GM19043 (cell line): ENCODE data around the gene NREP.

Experiments
- ATAC-seq: cut with Tn5 transposase; IDR thresholded peaks from one replicate; pipeline ENCODE4 v1.9.1; 2021; ENCODE audit warnings: low read depth; ENCODE audit not compliant: unreplicated experiment

The NREP gene, protein sequence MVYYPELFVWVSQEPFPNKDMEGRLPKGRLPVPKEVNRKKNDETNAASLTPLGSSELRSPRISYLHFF

DNA sequence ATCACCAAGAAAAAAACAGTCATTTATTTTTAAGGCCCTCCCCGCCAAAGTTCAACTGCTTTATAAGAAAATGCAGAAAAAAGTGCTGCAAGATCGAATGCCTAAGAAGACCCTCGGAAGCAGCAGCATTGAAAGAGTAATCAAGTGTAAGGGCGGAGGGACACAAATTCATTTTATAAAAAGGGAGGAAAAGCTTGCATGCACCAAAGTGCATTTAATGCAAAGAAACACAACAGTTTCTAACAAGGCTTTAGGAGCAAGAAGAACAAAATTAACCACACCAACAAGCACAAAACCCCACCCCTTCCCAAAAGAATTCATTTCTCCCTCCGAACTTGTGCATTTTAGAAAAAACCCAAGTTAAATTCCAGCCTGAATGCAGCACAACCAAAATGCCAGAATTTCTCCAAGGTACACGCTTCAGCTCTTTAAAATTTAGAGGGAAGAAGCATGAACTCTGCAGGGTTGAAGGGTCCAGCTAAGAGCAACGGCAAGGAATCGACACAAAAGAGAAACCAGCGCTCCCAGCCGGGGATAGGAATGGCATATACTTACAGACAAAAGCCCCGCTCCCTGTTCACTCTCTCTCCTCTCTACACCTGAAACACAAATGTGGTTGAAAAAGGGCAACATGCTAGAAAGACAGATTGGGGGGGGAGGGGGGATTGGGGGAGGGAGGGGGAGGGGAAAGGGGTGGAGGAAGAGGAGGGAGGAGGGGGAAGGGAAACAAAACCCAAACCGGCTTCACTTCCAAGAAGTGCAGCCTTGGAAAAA is at the start of gene NREP:
Gene NREP (minus strand): TSS at position 614 of the 774 bp plus-strand sequence. CDS start 1,422 bp downstream, outside the sequence.
- ATAC-seq: peak; percentile 11

- no peak for ATAC-seq
These were observed 49.8 kb upstream of the NREP start for GRCh38 chr5:111806753-111807152.

DNA sequence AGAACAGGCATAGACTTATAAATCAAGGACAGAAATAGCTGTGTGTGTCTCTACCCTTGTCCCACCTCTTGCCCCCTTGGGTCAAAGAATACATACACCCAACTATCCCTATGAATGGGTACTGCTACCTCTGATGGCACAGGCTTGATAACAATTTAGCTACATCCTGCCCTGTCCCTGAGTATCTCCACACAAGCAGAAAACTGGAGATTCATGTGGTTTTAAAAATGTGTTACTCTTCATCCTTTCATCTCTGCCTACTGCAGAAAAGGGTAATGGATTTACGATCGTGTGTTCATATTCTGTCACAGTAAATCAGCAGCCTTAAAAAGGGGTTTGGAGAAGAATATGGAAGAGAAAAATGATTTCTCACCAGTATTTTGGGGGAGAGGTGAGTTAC is 49.2 kb upstream of the NREP start:
- ATAC-seq: no peak

GRCh38 chr5:111805071-111805470 is 48.1 kb upstream of the NREP start:
- ATAC-seq: no peak

GRCh38 chr5:111800351-111800750 is 43.4 kb upstream of the NREP start:
- no peak for ATAC-seq

DNA sequence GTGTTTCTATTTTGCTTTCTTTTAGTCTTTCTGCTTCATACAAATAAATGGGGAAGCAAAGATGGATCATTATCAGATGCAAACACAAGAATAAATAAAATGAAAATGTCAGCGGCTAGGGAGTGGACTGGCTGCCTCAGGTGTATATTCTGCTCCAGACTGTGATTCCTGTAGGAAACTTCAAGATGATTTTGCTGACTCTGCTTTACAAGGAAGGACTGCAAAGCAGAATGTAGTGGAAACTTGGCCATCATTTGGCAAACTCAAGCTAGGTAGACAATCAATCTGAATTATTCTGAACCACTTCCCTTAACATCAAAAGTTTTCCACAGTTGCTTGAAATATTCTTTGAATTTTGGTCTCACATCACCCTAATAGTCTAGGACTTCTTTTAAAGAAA is 38.1 kb upstream of the NREP start:
- no peak for ATAC-seq

- no peak for ATAC-seq
These were observed 35.6 kb upstream of the NREP start for GRCh38 chr5:111792471-111793058.

- ATAC-seq: no peak
These were observed 33.3 kb upstream of the NREP start for GRCh38 chr5:111790295-111790694.

- no peak for ATAC-seq
These were observed 30.0 kb upstream of the NREP start for GRCh38 chr5:111787006-111787405.

- no peak for ATAC-seq
These were observed 27.6 kb upstream of the NREP start for GRCh38 chr5:111784491-111785181.

GRCh38 chr5:111783537-111783936 is 26.5 kb upstream of the NREP start:
- ATAC-seq: no peak

- ATAC-seq: no peak
These were observed 25.2 kb upstream of the NREP start for GRCh38 chr5:111782216-111782615.

GRCh38 chr5:111781200-111781599 is 24.2 kb upstream of the NREP start:
- ATAC-seq: no peak

DNA sequence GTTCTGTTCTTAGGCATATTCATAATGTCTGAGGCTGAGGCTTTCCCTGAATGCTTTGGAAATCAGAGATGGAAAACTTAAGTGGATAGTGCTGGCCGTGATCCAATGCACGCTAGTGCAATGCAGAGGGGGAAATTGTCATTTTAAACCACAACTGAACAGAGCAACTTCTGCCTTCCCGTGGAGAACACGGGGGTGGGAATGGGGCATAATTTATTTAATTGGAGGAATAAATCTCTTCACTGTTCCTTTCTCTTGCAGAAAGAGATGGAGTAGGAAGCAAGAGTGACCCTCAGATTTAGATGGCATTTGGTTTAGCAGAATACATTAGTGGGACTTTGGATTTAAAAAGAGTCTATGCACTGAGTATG is 22.9 kb upstream of the NREP start:
- ATAC-seq: no peak

GRCh38 chr5:111779260-111779921 is 22.4 kb upstream of the NREP start:
- ATAC-seq: no peak

DNA sequence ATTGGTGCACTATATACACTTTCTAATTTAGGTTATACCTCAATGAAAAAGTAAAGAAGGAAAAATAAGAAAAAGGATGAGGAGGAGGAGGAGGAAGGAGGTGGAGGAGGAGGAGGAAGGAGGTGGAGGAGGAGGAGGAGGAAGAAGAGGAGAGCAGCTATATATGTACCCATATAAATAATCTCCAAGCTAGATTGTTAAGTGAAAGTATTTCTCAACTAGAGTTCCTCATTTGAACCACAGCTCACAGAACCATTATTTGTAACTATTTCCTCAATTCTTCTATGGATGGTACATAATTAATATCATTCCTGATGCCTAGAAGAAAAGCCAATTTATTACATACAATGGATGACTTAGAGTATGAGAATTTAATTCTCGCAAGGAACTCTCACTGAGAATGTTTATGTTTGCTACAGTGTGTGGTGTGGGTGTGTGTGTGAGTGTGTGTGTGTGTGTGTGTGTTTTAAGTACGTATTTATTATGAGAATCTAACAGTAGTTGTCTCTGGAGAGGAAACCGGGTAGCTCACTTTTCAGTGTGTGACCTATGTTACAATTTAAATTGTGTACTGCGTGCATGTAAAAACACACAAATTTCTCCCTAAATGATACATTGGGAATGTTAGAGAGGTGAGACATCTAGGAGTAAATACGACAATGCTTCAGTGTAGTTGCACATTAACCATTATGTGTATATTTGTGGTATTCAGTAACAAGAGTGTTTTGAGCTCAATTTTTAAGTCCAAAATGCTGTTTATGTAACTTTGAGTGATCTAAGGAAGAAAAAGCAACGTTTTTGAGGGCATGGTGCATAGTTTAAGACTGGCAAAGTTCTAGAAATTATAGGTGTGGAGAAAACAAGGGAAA is 20.2 kb upstream of the NREP start:
- ATAC-seq: no peak

DNA sequence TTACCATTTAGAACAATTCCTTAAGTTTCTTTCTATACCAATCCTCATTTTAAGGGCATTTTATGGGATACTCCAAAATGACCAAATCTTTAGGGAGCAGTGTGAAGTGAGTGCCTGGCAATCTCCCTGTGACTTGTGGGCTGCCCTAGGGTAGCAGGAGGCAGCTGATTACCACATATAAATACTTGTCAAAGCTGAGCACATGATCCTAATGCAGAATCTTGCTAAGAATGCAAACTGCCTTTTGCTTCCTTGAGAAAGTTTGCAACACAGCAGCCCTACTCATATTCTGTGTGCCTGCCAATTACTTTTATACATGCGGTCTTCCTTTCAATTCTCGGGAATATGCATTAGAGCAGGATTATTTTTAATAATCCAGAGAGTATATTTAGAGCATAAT is 18.2 kb upstream of the NREP start:
- no peak for ATAC-seq

DNA sequence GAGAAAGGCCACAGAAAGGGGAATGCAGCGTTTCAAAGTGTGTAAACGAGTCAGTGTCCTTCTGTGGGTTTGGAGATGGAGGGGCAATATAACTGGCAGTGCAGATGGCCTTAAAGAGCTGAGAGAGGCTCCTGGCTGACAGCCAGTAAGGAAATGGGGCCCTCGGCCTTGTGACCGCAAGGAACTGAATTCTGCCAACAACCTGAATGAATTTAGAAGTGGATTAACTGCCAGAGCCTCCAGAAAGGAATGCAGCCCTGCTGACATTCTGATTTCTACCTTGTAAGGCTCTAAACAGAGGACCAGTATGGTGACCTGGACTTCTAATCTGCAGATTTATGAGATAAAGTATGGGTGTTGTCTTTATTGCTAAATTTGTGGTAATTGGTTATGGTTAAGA is 17.5 kb upstream of the NREP start:
- ATAC-seq: no peak

GRCh38 chr5:111772456-111773122 is 15.6 kb upstream of the NREP start:
- ATAC-seq: no peak

GRCh38 chr5:111769541-111769940 is 12.5 kb upstream of the NREP start:
- ATAC-seq: no peak
